Muscle of arm (tissue), 14 donors: ENCODE data around the gene MAZ. TPM values are rescaled to one million over a fixed set of nuclear protein-coding genes. Genes with fewer than 3 reads are reported as not detected.
"Not testable (repeated sequence)": the region's sequence is repeated elsewhere in the genome, so short reads cannot be mapped to it uniquely, and the experiment has no call there.

Source experiments
- DNase-seq: peaks from one replicate; pipeline ENCODE4 v3.0.0-alpha.2; 2013
- long read RNA-seq, 11 donors: transcript quantifications; one replicate each; lab custom pipeline, GENCODE V29; 2026
- polyA plus RNA-seq, 12 donors: library from polyadenylated mRNA; unstranded; fragments of 120-200 nt; gene quantifications; one replicate each; pipeline ENCODE4 v1.2.1, GENCODE V29; 2013; ENCODE audit not compliant: insufficient read length in 12 of 12

The MAZ gene
- 100 to 1,000 TPM in 11 of 12 donors, not detected in 1; 185 to 364 (median 230) TPM for polyA plus RNA-seq
- long read RNA-seq, donor 1, transcript MAZ-202 (5 exons, 2,532 nt): major isoform, 35 of 108 reads
- long read RNA-seq, donor 1, transcript MAZ-214 (3 exons, 1,464 nt): minor isoform, 5 of 108 reads
- long read RNA-seq, donor 1, transcript MAZ-209 (2 exons, 1,313 nt): minor isoform, 5 of 108 reads
- long read RNA-seq, donor 1, transcript MAZ-201 (6 exons, 2,698 nt): minor isoform, 21 of 108 reads
- long read RNA-seq, donor 1, partial matches to known transcripts: 38 of 108 reads
- long read RNA-seq, donor 1, other reads (novel, unspliced or antisense): 0 of 108 reads
- long read RNA-seq, donor 2, transcript MAZ-201 (6 exons, 2,698 nt): minor isoform, 10 of 54 reads
- long read RNA-seq, donor 2, transcript MAZ-202 (5 exons, 2,532 nt): major isoform, 23 of 54 reads
- long read RNA-seq, donor 2, partial matches to known transcripts: 14 of 54 reads
- long read RNA-seq, donor 2, other reads (novel, unspliced or antisense): 0 of 54 reads
- long read RNA-seq, donor 3, transcript MAZ-201 (6 exons, 2,698 nt): minor isoform, 10 of 102 reads
- long read RNA-seq, donor 3, transcript MAZ-202 (5 exons, 2,532 nt): major isoform, 13 of 102 reads
- long read RNA-seq, donor 3, partial matches to known transcripts: 74 of 102 reads
- long read RNA-seq, donor 3, other reads (novel, unspliced or antisense): 0 of 102 reads
- long read RNA-seq, donor 4, transcript MAZ-202 (5 exons, 2,532 nt): major isoform, 8 of 61 reads
- long read RNA-seq, donor 4, partial matches to known transcripts: 47 of 61 reads
- long read RNA-seq, donor 4, other reads (novel, unspliced or antisense): 0 of 61 reads
- long read RNA-seq, donor 5, transcript MAZ-201 (6 exons, 2,698 nt): minor isoform, 21 of 87 reads
- long read RNA-seq, donor 5, transcript MAZ-202 (5 exons, 2,532 nt): major isoform, 46 of 87 reads
- long read RNA-seq, donor 5, partial matches to known transcripts: 14 of 87 reads
- long read RNA-seq, donor 5, other reads (novel, unspliced or antisense): 0 of 87 reads
- long read RNA-seq, donor 6, transcript MAZ-202 (5 exons, 2,532 nt): major isoform, 18 of 29 reads
- long read RNA-seq, donor 6, transcript MAZ-201 (6 exons, 2,698 nt): minor isoform, 7 of 29 reads
- long read RNA-seq, donor 6, partial matches to known transcripts: 0 of 29 reads
- long read RNA-seq, donor 6, other reads (novel, unspliced or antisense): 0 of 29 reads
- long read RNA-seq, donor 7, transcript MAZ-202 (5 exons, 2,532 nt): major isoform, 12 of 21 reads
- long read RNA-seq, donor 7, transcript MAZ-201 (6 exons, 2,698 nt): minor isoform, 5 of 21 reads
- long read RNA-seq, donor 7, partial matches to known transcripts: 0 of 21 reads
- long read RNA-seq, donor 7, other reads (novel, unspliced or antisense): 0 of 21 reads
- long read RNA-seq, donor 8, transcript MAZ-202 (5 exons, 2,532 nt): major isoform, 39 of 196 reads
- long read RNA-seq, donor 8, transcript MAZ-201 (6 exons, 2,698 nt): minor isoform, 21 of 196 reads
- long read RNA-seq, donor 8, partial matches to known transcripts: 133 of 196 reads
- long read RNA-seq, donor 8, other reads (novel, unspliced or antisense): 0 of 196 reads
- long read RNA-seq, donor 9, transcript MAZ-202 (5 exons, 2,532 nt): major isoform, 16 of 28 reads
- long read RNA-seq, donor 9, transcript MAZ-201 (6 exons, 2,698 nt): minor isoform, 7 of 28 reads
- long read RNA-seq, donor 9, partial matches to known transcripts: 0 of 28 reads
- long read RNA-seq, donor 9, other reads (novel, unspliced or antisense): 0 of 28 reads
- long read RNA-seq, donor 10, transcript MAZ-201 (6 exons, 2,698 nt): minor isoform, 12 of 56 reads
- long read RNA-seq, donor 10, transcript MAZ-202 (5 exons, 2,532 nt): major isoform, 27 of 56 reads
- long read RNA-seq, donor 10, partial matches to known transcripts: 5 of 56 reads
- long read RNA-seq, donor 10, other reads (novel, unspliced or antisense): 0 of 56 reads
- long read RNA-seq, donor 11, transcript MAZ-201 (6 exons, 2,698 nt): minor isoform, 9 of 51 reads
- long read RNA-seq, donor 11, transcript MAZ-202 (5 exons, 2,532 nt): major isoform, 25 of 51 reads
- long read RNA-seq, donor 11, partial matches to known transcripts: 11 of 51 reads
- long read RNA-seq, donor 11, other reads (novel, unspliced or antisense): 0 of 51 reads

DNA sequence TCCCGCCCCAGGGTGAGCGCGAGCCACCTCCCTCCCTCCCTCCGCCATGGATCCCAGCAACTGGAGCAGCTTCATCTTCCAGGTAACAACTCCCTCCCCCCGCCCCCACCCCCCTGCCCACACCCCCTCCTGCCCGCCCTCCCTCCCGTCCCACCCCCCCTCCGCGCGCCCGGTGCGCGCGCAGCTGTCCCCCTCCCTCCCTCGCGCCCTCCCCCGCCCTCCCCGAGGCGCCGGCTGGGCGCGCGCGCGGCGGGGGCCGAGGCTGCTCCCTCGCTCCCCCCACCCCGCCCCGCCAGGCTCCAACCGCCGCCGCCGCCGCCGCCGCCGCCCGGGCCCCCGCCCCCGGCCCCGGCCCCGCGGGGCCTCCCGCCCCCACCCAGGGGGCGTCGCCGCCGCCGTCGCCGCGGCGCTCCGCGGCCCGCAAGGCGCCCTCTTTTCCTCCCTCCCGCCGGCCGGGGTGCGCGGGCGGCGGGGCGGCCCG is at the start of gene MAZ:
TSS of gene MAZ (plus strand) at position 431 of the 481 bp plus-strand sequence. CDS start 173 bp downstream, outside the sequence.
- DNase-seq: no peak

GRCh38 chr16:29756654-29757053 is 49.7 kb upstream of the MAZ start:
- DNase-seq: no peak

- not testable (repeated sequence) for DNase-seq
These were observed 49.2 kb upstream of the MAZ start for GRCh38 chr16:29757086-29757485.

DNA sequence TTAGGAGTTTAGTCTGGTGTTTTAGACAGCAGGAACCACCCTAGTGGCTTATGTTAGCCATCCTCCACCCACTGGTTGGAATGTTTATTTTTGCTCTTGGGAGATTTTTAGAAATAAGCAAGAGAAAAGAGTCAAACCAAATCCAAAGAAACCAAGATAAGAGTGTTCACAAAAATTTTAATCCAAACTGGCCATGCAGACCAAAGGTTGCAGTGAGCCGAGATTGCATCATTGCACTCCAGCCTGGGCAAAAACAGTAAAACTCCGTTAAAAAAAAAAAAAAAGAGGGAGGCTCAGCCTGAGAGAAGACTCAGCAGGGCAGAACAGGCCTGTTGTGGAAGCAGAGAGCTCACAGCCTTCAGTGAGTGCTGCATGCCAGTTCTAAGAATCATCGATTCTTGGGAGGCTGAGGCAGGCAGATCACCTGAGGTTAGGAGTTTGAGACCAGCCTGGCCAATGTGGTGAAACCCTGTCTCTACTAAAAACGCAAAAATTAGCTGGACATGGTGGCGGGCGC is 48.3 kb upstream of the MAZ start:
- no peak for DNase-seq

DNA sequence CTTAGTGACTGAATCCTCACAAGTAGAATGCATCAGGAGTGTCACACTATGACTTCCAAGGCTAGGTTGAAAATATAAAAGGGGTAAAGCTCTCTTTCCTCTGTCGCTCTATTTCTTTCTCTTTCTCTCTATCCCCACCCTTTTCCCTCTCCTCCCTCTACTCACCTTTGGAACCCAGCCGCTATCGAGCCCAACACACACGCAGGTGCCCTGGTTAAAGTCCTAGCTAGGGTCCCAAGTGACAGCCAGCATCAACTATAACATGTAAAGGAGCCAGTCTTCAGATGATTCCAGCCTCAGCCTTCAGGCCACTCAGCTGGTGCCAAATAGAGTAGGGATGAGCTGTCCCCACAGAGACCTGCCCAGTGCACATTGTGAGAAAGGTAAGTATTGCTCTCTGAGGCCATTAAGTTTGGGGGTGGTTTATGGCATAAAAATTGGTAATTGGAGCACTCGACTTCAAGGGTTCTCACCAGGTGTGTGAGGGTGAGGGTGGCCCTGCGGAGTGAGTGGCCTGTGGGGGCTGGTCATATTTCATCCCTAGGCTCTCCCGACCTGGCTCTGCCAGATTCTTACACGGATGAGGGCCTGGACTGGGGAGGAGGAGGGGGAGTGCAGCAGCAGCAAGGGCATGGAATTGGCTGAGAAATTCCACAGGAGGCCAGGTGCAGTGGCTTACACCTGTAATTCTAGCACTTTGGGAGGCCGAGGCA is 45.6 kb upstream of the MAZ start:
- DNase-seq: no peak

DNA sequence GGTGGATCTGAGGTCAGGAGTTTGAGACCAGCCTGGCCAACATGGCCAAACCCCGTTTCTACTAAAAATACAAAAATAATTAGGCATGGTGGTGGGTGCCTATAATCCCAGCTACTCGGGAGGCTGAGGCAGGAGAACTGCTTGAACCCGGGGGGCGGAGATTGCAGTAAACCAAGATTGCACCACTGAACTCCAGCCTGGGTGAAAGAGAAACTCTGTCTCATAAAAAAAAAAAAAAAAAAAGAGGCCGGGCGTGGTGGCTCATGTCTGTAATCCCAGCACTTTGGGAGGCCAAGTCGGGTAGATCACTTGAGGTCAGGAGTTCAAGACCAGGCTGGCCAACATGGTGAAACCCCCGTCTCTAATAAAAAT is 45.1 kb upstream of the MAZ start:
- not testable (repeated sequence) for DNase-seq

DNA sequence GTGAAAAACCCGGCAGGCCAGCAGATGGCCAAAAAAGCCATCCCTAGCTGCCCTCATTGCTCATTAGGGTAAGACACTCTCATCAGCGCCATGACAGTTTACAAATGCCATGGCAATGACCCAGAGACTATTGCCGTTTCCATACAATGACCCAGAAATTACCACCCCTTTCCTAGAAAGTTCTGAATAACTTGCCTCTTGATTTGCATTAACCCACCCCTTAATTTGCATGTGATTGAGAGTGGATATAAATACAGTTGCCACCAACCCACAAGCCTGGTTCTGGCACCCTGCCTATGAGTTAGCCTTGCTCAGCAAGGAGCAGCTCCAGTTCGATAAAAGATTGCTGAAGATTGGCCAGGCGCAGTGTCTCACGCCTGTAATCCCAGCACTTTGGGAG is 44.4 kb upstream of the MAZ start:
- DNase-seq: no peak

DNA sequence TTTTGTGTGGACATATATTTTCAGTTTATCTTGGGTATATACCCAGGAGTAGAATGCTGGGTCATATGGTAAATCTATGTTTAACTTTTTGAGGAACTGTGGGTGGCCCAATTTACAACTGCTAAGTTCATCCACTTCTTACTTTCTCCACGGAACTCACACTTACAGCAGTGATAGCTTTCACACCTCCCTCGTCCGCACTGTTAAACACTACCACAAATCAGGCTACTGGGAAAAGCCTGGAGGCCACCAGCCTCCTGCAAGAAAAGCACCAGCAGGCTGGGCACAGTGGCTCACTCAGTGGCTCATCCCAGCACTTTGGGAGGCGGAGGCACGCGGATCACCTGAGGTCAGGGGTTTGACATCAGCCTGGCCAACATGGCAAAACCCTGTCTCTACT is 43.0 kb upstream of the MAZ start:
- DNase-seq: no peak

DNA sequence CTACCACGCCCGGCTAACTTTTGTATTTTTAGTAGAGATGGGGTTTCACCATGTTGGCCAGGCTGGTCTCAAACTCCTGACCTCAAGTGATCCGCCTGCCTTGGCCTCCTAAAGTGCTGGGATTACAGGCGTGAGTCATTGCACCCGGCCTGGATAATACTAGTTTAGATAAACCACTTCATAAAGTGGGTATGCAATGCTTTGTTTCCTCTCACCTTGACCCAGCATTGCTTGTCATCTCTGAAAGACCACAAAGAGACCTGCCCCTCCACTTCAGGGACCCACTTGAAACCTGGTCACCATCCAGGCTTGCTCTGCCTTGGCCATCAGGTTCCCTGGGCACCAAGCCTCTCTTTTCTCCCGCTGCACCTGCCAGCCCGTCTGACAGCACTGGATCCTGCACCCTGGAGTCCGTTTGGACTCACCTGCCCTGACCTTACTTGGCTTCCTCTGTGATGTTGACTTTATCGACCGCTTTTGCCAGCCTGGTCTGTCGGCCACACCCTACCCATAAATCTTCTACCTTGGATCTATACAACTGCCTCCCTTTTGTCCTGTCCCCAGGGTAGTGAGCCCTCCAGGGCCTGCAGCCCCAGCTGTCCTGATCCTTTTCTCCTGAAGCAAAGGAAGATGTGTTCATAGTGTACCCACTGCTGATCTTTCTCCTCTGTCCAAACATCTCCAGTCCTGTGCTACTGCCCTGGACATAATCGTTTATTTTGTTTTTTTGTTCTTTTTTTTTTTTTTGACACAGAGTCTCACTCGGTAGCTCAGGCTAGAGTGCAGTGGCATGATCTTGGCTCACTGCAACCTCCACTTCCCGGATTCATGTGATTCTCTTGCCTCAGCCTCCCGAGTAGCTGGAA is 40.9 kb upstream of the MAZ start:
- DNase-seq: no peak

DNA sequence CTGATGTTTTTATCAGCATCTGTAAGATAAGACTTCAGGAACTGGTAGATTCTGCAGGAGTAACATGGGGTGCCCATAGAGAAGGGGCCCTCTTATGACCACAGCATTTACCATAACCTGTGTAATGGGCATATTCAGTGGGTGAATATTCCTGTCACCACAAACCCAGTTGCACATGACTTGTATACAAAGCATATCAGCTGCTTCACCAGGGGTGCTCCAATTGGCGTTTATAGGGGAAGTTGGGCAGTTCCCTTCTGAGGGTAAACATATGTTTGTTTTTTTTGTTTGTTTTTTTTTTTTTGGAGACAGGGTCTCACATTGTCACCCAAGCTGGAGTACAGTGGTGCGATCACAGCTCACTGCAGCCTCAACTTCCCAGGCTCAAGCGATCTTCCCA is 39.8 kb upstream of the MAZ start:
- no peak for DNase-seq

GRCh38 chr16:29767062-29767461 is 39.3 kb upstream of the MAZ start:
- DNase-seq: no peak

DNA sequence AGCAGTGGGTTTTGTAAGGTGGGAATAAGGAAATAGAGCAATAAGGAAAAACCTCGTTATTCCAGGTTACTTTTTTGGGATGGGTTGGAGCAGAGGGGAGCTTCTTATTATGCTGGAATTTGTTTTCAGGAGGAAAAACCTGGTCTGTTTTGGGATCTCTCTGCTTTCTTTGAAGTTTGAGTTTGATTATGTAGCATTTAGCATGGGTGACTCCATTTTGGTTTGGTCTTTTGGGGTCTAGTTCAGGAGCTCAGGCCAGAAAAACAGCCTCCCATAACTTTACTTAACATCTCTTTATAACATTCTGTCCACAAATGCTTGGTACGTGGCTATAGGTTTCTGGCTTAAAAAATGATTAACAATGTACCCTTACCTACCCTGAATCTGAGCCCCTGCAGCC is 36.8 kb upstream of the MAZ start:
- no peak for DNase-seq

DNA sequence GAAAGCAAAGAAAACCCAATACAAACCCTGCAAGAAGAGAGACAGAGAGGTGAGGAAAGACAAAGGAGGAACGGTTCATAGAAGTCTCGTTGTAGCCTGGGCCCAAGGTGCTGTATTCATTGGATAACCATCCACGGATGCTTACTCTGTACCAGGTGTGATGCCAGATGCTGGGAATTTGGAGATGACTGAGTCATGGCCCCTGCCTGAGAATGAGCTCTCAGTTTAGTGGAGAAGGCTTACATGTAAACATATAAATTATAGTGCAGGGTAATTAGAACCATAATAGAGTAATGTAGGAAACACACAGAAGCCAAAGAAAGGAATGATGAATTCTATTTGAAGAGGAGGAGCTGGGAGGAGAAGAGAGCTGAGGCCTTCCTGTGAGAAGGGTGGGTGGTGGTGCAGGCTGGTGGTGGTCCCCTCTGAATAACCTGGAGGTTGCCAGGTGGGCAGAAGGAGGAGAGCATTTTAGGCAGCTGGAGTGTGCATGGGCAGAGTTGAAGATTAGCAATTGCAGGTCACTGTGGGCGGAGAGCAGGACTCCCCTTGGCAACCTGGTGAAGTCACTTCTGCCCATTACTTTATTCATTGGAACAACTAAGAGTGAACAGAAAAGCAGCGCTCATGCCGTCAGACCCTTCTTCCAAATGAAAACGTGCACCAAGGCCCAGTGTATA is 35.9 kb upstream of the MAZ start:
- DNase-seq: no peak

GRCh38 chr16:29772330-29772729 is 34.0 kb upstream of the MAZ start:
- not testable (repeated sequence) for DNase-seq

- no peak for DNase-seq
These were observed 31.6 kb upstream of the MAZ start for GRCh38 chr16:29774730-29775129.

DNA sequence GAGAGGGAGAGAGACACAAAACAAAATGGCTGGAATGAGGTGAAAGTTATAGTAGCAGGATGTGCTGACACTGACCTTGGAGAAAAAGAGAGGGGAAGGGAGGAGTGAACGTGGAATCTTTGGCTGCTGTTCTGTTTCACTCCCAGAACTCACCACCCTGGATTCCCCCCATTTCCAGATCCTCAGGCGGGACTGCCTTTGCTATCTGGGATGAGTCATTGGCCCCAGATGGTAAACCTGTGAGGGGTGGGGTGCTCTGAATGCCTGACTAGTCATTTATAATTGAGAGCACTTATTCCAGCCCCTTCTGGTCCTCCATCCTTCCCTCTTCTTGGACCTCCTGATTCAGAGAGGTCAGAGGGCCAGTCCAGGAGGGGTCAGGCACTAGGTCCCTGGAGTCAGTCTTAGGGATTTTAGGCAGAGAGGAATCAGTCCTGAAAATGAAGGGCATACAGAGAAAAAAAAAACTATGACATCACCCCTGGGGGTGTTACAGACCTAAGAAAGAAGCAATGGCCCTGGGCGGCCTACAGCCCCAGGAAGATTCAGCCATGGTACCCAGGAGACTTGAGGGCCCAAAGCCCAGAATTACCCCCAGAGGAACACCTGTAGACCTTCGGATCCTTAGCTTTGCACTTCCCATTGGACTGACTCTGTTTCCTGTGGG is 30.5 kb upstream of the MAZ start:
- no peak for DNase-seq
